Putamen (tissue), 1 donor: ENCODE results near the gene CDT1.
"Not testable (repeated sequence)": the region's sequence is repeated elsewhere in the genome, so short reads cannot be mapped to it uniquely, and the experiment has no call there.

Source experiments
- DNase-seq: peaks from one replicate; pipeline ENCODE4 v3.0.0-alpha.2; 2016; ENCODE audit warnings: low spot score

CDT1 gene

GRCh38 chr16:88769617-88770460, 33.8 kb upstream of the CDT1 start:
- DNase-seq = no peak

GRCh38 chr16:88770461-88771293, 32.9 kb upstream of the CDT1 start:
- no peak for DNase-seq

DNA sequence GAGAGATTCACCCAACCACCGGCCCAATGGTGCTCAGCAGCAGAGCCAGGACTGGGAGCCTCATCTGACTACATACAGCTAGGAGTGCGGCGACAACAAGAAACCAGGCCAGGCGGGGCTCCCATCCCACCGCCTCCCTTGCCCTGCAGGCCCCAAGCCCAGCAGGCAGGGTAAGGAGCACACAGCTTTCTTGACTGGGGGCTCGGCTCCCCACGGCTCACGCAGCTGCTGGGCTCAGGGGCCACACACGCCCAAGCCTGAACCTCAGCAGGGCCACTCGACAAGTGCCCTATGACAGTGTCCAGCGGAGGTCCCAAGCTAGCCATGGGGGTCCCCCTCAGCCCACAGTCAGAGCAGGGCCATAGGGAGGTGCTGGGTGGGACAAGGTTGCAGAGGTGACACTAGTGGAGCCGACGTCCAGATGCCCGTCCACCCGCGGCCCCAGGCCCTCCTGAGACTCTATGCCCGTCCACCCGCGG, 32.3 kb upstream of the CDT1 start:
- DNase-seq = no peak

GRCh38 chr16:88771781-88772180, 31.8 kb upstream of the CDT1 start:
- DNase-seq = not testable (repeated sequence)

DNA sequence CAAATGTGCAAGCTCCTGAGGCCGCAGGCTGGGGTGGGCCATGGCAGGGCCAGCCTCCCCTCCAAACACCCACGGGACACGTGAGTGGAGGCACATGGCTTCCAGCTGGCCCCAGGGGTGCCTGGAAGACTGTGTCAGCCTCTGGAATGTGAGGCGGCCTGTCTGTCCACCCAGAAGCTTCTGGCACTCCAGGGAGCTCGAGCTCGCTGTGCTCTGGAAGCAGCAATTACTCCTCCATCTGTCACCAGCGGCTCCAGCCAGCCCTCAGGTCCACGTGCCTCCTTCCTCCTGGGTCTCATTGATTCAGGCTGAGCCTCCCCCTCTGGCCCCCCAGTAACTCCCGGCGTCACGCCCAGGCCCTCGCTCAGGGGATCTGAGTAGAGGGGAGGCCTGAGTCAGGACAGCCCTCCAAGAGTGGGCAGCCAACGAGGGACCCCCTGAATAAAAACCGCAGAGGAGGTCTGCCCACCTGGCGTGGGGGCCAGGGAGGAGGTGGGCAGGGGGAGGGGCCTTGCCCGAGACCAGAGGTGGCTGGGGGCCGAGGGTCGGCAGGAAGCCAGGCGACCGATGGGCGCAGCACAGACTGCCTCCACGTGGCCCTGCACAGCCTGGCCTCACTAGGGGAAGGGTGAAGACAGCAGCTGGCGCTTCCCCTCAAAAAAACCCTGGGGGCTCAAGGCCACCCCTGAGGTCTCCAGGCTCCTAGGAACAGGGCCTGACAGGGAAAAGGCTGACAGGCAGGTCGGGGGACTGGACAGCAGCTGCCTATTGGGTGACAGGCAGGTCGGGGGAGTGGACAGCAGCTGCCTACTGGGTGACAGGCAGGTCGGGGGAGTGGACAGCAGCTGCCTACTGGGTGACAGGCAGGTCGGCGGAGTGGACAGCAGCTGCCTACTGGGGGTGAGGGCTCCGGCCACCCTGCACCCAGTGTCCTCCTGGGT, 30.4 kb upstream of the CDT1 start:
- no peak for DNase-seq

GRCh38 chr16:88773812-88774291, 29.7 kb upstream of the CDT1 start:
- DNase-seq = no peak

DNA sequence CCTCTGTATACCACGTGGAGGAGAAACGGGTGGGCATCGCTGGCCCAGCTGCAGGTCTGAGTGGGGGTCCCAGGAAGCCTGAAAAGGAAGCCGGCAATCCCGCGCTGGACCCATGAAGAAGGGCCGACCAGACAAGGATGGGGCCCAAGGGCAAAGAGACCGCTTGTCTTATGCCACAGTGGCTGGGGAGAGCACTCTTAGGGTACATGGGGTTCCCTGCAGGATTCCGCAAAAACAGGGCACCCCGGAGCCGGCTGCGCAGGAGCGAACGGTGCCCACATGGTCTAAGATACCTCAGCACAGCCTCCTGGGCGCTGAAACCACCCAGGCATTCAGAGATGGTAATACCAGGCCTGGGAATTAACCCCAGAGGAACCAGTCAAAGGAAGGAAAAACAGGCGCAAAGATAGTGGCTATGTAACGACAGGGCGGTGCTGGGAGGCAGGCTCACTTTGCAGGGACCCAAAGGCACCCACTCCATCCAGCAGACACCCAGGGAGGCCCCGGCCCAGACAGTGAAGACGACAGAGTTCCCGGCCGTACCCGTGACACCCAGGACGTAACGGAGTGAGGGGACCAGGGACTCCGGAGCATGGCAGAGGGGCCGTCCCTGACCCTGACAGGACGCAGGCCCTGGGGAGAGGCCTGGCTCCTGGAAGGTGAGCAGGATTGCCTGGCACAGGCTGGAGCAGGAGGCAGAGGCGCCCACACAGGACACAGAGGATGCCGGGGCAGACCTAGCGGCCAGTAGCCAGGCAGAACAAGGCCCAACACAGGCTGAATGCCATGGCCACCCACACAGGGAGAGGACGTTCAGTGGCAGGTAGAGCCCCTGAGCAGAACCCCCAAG, 28.8 kb upstream of the CDT1 start:
- no peak for DNase-seq

DNA sequence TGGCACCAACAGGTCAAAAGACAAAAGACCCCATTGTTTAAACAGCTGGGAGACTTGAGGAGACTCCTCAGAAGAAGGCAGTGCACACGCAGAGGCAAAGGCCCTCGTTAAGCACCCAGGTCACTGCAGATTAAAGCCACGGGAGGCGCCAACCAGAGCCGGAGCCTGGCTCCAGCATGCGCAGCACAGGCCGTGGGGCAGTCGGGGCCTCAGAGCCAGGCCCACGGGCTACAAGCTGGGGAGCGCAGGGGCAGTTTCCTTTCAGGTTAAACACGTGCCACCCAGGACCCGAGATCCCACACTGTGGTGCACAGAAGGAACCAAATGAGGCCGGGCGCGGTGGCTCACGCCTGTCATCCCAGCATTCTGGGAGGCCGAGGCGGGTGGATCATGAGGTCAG, 27.8 kb upstream of the CDT1 start:
- DNase-seq = no peak

- no peak for DNase-seq
Observed at GRCh38 chr16:88777471-88778270, 25.9 kb upstream of the CDT1 start.

DNA sequence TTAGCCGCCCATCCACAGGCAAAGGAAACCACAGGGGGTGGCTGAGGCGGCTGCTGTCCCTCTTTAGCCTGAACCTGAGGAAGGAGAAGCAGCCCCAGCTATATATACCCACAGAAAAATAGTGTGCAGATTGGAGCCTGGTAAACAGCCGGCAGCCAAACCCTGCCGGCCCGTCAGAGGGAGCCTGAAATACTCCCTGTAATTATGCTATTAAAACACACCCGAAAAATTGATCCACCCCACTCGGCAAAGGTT, 25.4 kb upstream of the CDT1 start:
- DNase-seq = no peak

- no peak for DNase-seq
Observed at GRCh38 chr16:88778541-88779065, 25.0 kb upstream of the CDT1 start.

DNA sequence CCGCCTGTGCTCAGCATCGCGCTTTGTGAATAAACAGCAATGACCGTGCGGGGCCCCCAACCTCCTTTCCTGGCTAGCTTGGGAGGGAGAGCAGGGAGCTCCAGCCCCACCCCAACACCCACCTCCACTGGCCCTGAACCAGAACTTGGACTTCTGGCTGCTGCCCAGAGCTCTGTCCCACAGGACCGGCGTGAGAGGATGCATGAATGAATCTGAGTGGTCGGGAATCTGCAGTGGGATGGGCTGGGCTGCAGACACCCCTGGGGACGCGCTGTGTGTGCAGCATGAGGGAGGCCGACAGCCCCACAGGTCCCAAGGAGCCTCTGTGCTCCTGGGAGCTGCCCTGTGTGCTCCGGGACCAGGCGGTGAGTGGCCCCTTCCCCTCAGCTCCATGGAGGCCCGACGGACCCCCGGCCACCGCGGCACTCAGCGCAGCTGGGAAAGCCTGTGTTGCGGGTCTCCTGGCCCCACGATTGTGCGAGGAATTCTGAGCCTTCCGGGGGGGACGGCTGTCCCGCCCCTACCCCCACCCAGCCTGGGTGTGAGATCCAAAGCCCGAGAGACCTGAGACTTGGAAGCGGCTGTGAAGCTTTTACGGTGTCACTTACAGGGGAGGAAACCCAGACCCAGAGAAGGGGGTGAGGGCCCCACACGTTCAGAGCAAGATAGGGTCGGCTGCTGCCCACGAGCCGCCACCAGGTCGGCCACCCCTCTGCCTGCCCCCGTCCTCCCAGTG, 24.0 kb upstream of the CDT1 start:
- no peak for DNase-seq

DNA sequence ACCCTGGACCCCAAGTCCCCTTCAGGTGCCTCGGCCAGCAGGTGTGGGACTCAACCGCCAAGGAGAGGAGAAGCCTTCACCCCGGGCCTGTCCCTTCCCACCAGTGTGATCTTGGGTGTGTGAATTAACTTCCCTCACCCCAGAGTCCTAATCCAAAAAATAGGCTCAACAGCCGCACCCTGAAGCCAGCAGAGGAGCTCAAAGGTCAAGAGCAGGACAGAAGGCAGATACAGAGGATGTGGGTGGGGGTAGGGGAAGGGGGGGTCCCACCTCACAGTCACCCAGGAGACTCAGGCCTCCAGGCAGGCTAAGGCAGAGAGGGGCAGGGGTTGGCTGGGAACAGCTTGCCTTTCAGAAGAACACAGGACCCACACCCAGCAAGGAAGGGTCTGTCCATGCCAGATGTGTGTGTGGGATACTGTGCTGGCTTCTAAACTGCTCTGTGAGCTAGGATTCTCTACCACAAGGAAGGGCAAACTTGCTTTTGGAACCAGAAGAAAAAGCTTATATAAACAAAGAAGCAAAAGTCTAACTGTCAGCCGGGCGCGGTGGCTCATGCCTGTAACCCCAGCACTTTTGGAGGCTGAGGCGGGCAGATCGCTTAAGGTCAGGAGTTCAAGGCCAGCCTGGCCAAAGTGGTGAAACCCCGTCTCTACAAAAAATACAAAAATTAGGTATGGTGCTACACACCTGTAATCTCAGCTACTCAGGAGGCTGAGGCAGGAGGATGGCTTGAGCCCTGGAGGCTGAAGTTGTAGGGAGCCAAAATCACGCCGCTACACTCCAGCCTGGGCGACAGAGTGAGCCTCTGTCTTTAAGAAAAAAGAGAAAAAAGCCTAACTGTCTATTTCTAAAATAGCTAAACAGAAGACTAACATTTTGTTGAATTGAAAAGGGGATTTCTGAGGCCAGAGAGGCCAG, 23.2 kb upstream of the CDT1 start:
- DNase-seq = no peak

- DNase-seq = no peak
Observed at GRCh38 chr16:88781140-88782077, 22.2 kb upstream of the CDT1 start.

- no peak for DNase-seq
Observed at GRCh38 chr16:88782454-88783390, 20.9 kb upstream of the CDT1 start.
